EL (cell line): Measurements from ENCODE around the gene CCDC158.
A peak's percentile ranks its signal among the peaks of the same experiment; 100 is the strongest.
"Not testable (repeated sequence)": the region's sequence is repeated elsewhere in the genome, so short reads cannot be mapped to it uniquely, and the experiment has no call there.

Experiments used
- DNase-seq: peaks from one replicate; pipeline ENCODE4 v3.0.0-alpha.2; 2016

The CCDC158 gene

DNA sequence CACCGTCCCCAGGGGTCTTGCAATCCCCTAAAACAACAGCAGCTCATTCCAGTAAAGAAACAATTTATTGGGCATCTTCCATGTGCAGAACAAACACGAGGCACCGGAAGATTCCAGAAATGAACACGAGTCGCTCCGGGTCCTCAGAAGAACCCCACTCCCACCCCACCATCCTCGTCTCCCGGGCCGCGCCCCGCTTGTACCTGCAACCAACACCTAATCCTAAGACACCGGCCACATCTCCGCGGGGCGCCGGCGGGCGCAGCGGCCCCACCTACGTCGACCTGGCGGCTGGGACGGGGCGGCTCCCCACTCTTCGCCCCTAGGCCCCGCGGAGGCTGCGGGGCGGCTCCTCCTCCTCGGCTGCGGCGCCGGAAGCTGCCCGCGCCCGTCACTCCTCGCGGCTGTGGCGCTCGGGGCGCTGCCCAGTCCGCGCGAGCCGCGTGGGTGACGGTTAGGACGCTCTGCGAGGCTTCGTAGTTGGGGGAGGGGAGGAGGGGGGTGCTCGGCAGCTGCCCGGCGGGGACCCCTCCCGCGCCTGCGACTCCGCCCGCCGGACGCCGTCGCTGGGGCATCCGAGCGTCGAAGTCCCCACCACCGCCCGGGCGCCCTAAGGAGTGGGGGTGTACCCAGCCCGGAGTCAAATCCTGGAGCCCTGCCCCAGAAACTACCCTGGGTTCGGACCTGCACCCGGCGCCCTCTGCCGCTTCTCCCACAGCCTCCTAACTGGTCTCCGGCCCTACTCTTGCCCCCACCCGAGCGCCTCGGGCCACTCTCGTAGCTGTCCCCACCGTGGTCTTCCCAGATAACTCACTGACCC is at the start of gene CCDC158:
TSS of gene CCDC158 (minus strand) at position 380 of the 820 bp plus-strand sequence. CDS start 17,934 bp downstream, outside the sequence.
- peak; percentile 20 for DNase-seq

DNA sequence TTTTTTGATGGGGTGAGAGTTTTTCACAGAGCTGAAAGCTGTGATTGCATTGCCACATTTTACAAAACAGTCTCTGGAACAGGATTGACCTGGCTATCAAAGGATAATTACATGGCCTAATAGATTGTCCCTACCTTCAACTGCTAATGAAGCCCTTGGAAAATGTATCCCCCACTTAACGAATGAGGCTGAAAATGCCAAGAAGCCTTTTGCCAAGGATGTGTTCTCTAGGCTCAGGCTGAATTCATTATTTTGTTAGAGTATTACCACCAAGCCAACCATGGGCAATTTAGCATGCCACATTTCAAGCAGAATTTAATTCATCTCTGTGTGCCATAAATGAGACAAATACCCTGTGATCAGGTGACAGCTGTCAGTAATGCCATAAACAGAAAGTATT is 49.6 kb upstream of the CCDC158 start:
- no peak for DNase-seq

DNA sequence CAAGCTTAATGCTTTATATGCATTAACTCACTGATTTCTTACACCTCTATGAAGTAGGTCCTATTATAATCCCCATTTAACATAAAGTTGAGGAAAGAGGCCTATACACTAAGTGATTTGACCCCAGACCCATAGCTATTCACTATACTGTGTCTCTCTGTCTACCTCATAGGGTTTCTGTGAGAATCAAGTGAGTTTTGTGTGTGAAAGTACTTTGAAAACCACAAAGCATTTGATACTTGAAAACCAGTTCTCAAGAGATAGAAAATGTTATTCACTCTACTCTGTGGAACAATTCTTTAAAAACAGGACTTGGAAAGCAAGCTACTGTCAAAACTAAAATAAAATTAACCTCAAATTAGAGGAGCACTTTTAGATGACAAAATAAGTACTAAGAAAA is 49.1 kb upstream of the CCDC158 start:
- no peak for DNase-seq

DNA sequence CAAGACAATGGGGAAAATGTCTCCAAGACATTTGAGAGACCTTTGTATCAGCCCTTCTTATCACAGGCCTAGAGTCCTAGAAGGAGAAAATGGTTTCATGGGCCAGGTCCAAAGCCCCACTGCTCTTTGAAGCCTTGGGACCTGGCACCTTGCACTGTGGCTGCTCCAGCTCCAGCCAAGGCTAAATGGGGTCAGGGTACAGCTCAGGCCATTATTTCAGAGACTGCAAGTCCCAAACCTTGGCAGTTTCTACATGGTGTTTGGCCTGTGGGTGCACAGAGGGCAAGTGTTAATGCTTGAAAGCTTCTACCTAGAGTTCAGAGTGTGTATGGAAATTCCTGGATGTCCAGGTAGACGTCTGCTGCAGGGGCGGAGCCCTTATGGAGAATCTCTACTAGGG is 42.6 kb upstream of the CCDC158 start:
- no peak for DNase-seq

DNA sequence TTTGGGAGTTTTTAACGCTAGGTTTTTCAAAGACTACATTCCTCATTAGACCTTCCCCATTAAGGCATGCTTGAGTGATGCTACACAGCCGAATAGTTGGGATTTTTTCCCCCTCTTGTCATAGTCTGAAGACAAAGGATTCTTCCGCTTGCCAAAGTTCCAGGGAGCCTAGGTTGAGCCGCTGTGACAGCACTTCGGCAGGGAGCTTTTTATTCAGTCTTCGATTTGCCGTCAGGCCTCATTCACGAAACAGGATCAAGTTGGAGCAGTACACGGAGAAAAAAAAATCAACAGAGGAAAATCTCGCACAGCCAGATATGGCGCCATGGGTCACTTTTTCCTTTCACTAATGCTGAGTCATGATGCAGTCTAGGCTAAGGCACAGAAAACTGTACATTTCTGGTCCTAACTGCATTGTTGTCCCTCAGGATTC is 38.4 kb upstream of the CCDC158 start:
- peak; percentile 64 for DNase-seq

DNA sequence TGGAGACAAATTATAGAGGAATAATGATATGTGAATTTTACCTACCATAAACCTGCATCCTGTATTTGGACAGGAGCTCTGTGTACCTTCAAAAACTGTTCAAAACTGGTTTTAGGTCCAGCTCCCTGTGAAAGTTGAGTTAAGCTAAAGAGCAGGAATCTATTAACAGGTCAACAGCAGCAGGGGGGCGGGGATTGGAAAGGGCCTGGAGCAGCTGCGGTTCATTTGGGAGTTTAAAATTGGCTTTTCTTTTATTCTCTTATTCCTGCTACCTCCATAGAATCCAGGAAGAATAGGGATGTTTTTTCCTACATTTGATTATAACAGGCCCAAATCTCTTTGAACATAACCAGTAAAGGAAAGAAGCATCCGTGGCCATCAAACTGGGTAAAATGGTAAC is 37.9 kb upstream of the CCDC158 start:
- DNase-seq = peak; percentile 9

DNA sequence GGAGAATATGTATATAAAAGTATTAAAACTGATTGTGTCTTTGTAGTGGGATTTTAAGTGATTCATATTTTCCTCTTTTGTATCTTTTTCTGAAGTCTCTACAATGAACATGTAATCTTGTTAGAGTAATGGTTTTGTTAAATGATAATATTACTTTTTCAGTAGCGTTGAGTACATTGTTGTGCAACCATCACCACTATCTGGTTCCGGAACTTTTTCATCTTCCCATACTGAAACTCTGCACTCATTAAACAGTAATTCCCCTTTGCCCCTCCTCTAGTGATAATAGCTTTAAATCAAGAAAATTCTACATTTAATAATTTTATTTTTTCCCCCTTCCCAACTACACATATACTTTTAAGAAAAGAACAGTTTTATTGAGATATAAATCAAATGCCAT is 37.4 kb upstream of the CCDC158 start:
- DNase-seq = no peak

DNA sequence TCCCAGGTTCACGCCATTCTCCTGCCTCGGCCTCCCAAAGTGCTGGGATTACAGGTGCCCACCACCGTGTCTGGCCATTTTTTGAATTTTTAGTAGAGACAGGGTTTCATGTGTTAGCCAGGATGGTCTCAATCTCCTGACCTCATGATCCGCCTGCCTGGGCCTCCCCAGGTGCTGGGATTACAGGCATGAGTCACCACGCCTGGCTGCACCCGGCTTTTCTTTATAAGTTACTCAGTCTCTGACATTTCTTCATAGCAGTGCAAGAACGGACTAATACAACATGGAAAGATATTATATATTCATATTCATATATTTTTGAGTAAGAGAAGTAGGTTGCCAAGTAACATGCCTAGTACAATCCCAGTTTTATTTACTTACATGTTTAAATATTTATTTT is 36.9 kb upstream of the CCDC158 start:
- no peak for DNase-seq

DNA sequence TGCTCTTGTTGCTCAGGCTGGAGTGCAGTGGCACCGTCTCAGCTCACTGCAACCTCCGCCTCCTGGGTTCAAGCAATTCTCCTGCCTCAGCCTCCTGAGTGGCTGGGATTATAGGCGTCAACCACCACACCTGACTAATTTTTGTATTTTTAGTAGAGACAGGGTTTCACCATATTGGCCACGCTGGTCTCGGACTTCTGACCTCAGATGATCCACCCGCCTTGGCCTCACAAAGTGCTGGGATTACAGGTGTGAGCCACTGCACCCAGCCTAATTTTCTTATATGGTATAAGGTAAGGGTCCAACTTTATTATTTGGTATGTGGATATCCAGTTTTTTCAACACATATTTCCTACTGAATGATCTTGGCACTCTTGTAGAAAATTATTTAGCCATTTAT is 33.1 kb upstream of the CCDC158 start:
- not testable (repeated sequence) for DNase-seq

DNA sequence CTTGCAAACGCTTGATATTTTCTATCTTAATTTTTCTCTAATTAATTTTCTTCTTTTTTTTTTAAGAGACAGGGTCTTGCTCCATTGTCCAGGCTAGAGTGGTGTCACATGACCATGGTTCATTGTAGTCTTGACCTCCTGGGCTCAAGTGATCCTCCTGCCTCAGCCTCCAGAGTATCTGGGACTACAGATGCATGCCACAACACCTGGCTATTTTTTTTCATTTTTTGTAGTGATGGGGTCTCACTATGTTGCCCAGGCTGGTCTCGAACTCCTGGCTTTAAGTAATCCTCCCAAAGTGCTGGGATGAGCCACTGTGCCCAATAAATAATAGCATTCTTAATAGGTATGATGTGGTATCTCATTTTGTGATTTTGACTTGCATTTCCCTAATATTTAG is 32.3 kb upstream of the CCDC158 start:
- no peak for DNase-seq

DNA sequence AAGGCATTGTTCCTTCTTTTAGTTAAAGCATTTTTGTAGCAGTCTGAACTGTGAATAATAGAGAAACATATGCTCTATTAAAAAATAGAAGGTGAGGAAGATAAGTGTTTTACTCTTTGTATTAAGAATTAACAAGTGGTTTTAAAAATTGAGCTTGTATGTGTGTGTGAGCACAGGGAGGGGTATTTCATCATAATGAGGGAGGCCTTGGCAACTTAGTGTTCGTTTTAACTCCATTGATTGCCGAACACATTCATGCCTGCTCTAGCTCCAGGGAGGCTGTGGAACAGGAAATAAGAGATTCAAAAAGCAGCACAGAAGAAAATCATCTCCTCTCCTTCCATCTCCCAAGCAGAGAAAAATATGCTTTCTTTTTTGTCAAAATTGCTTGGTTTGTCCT is 28.9 kb upstream of the CCDC158 start:
- DNase-seq = no peak

DNA sequence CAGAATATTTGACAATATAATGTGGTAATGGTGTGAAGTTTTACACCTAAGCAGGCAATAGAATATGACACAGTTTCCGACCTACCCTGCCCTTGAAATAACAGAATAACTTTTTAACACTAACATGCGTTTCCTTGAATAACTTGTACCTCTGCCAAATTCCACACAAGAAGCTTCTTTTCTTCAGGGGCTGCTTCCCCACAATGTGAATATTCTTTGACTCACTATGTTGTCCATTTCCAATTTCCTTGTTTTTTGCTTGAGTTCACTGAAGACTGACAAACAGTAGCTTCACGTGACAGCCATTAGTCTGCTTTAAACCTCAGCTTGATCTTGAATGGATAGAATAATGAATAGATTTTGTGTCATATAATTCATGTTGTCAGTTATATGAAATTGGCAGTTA is 28.4 kb upstream of the CCDC158 start:
- no peak for DNase-seq

DNA sequence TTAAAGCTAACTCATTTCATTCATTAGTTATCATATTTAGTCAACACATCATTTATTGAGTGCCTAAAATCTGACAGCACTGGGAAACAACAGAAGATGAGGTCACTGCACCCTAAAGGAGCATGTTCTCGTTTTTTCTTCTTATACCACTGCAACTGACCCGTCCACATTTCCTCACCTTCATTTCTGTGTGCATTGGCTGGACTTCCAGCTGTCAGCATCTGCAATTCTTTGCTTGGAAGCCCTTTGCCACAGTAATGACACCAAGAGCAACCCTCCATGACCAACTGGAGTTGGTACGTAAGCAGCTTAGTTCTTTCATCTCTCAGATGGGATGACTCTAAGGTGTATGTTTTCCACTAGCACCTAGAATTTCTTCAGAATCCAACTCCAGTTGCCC is 27.3 kb upstream of the CCDC158 start:
- DNase-seq = no peak

DNA sequence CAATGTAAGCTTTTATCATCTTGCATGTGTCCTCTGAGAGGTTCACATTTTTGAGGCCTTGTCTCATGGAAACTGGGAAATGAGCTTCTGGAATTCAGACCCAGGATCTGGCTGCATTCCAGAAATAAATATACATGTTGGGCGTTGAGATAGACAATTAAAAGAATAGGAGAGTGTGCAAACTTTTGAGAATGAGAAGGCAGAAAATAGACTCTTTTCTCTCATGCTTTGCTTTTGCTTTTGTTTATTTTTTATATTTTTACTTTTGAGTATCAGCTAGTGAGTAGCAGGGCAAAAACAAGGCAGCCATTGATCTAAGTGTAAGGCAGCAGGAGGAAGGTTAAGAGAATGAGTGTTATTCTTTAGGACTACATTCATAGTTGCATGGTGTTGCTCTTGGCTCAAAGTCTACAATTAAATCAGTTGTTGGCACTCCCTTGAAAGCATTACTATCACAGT is 26.5 kb upstream of the CCDC158 start:
- DNase-seq = peak; percentile 13

DNA sequence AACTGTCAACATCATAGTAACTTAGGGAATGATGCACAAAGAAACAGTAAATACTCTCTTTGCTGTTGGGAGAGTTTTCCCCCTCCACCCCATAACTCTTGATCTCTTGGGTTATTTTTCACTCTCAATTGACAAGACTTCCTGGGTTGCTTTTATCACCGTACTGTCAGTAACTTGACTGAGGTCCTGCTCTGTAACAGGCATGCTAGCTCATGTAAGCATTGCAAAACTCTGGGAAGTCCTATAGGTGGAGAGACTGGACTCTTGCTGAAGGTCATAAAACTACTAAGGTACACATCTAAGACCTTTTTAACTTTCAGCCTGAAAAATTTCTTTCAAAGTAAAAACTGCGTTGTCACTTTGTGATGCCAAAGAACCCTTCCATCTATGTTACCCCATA is 25.0 kb upstream of the CCDC158 start:
- no peak for DNase-seq

DNA sequence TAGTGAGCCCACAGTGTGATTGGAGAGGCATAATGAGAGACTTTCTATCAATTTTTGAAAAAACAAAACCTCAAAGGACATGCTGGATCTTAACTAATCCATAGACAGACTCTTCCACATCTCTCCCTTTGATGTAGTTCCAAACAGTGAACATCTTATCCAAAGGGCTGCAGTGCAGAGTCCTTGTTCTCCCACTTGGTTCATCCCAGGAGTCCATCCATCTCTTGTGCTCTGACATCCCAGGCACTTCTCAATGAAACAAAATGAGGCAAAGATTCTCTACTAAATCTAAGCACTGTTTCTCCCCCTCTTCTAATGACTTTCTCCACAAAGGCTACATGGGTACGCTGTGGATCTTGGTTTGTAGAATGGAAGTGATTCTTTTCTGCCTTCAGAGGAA is 22.4 kb upstream of the CCDC158 start:
- no peak for DNase-seq

DNA sequence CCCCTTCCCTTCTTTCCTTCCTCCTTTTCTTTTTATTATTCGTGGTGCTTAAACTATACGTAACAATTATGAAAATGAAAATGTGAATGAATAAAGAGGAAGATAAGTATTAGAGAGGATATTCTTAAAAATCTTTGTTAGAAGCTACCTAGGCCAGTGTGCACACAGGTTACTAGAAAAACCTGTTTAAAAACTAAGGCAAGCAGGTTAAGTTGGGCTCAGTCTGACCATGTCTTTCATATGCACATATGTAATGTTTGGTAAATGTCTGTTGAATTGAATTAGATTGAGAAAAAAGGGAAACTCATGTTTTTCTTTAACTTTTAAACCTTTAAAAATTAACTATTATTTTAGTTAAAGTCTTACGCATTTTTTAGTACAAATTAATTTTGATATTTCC is 21.9 kb upstream of the CCDC158 start:
- no peak for DNase-seq

DNA sequence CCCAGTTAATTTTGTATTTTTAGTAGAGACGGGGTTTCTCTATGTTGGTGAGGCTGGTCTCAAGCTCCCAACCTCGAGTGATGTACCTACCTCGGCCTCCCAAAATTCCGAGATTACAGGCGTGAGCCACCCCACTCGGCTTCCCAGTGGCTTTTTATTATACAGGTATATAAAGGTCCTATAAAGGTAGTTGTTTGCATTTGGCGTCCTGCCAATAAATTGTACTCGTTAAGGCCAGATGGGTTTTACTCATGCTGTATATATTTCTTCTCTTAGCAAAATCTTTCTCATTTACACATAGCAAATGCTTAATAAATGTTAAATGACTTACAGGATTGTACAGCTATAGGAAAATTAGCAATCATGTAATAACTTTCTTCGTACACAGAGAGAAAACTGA is 20.9 kb upstream of the CCDC158 start:
- DNase-seq = no peak

DNA sequence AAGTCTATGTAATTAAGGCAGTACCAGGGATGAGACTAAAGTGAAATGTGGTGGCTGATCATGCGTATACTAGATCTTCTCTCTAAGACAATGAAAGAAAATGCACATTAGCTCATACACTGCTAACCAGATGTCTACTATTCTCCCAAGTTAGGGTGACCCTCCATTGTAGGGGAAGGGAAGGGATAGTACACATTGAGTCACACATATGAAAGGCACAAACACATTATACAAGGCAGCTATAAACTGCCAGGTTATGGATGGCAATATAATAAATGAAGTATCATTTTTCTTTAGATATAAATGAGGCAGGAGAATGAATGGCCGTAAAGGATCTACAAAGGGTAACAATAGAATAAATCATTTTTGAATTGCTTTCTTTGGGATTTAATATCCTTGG is 18.6 kb upstream of the CCDC158 start:
- DNase-seq = no peak

DNA sequence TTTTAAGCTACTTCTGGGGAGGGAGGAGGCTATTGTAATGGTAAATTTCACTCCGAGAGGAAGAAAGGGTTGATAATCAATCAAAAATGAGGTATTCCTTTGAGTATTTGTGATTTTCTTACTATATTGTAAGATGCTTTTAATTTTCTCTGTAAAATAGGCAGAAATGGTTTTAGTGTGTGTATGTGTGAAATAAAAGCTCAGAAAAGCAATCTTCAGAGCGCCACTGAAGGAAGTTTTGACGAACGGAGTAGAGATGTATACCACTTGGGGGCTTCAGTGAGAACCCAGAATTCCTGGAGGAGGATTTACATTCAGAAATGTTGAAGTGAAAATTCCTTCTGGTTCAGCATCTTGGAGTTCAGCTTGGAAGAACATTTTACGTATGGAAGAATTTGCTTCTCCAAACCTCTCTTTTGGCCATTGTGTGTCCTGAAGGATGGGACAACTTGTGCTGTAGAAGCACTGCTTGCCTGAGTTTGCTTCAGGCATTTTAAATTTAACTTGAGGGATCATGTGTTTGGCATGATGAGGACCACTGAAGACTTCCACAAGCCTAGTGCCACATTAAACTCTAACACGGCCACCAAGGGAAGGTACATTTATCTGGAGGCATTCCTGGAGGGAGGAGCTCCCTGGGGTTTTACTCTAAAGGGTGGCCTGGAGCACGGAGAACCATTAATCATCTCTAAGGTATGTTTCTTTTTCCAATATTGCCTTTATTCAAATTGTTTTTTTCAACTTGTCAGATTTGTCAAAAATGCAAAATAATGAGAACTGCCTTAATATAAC is 14.8 kb upstream of the CCDC158 start:
- no peak for DNase-seq

DNA sequence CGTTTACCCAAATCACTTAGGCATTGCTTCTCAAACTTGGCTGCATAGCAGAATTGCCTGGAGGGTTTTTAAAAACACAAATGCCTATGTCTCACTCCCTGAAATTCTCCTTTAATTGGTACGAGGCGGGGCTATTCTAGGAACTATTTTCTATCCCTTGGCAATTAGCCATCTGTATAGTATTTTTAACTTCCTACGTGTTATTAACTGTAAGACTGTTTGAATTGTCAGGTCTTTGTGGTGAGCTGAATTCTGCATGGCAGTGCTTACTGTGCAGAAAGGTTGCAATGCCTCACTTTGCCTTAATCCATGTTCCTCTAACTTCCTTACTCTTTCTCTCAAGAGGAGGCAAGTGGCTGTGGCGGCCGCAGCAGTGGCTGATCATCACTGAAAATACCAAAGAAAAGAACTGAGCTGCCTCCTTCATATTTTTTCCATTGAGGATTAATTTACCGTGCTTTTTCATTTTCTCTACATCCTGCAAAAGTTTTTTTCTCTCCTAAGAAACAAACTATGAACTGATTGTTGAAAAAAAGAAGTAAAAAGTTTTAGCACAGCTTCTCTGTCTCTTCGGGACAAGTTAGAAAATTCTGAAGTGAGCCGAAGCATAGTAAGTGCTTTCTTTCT is 14.1 kb upstream of the CCDC158 start, which contains the start of gene SHROOM3:
TSS of gene SHROOM3 (plus strand) at position 329 of the 627 bp plus-strand sequence. CDS start 824 bp downstream, outside the sequence.
- DNase-seq = peak; percentile 34

DNA sequence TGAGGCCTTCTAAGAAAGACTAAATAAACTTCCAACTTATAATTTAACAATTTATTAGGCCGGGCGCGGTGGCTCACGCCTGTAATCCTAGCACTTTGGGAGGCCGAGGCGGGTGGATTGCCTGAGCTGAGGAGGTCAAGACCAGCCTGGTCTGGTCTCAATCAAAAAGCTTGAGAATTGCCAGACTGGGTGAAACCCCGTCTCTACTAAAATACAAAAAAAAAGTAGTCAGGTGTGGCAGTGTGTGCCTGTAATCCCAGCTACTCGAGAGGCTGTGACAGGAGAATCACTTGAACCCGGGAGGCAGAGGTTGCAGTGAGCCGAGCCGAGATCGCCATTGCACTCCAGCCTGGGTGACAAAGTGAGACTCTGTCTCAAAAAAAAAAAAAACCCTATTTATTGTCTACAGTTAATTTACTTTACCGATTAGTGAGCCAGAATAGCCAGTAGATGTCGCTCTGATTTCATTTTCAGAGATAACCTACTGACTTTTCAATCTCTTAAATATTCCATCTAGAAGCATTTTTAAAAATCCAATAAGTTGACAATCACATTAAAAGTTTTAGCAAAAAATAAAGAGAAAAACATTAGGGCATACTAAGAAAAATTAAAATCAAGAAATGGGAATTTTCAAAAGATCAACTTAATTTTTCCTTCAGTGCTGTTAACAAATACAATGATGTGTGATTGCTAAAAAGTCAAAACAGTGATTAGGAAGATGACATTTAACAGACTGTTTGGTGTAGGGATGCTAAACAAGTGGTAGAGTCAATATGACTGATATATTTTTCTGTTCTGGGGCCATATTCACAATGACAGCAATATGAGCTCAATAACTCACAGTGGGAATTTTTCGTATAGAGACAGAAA is 9.8 kb upstream of the CCDC158 start:
- peak; percentile 58 for DNase-seq
